Measurements from ENCODE around the gene ESPN. TPM values are rescaled to one million over a fixed set of nuclear protein-coding genes. Genes with fewer than 3 reads are reported as not detected.

The ESPN gene
- total RNA-seq, 1 donor from 2014 or later = 54.0 TPM

- no peaks in the 10 kb centered on the region for H3K9me3 Mint-ChIP-seq (ENCODE audit: low read depth)
- H3K27me3 Mint-ChIP-seq = no peaks in the 10 kb centered on the region
- TF ChIP-seq, protein P1, sequence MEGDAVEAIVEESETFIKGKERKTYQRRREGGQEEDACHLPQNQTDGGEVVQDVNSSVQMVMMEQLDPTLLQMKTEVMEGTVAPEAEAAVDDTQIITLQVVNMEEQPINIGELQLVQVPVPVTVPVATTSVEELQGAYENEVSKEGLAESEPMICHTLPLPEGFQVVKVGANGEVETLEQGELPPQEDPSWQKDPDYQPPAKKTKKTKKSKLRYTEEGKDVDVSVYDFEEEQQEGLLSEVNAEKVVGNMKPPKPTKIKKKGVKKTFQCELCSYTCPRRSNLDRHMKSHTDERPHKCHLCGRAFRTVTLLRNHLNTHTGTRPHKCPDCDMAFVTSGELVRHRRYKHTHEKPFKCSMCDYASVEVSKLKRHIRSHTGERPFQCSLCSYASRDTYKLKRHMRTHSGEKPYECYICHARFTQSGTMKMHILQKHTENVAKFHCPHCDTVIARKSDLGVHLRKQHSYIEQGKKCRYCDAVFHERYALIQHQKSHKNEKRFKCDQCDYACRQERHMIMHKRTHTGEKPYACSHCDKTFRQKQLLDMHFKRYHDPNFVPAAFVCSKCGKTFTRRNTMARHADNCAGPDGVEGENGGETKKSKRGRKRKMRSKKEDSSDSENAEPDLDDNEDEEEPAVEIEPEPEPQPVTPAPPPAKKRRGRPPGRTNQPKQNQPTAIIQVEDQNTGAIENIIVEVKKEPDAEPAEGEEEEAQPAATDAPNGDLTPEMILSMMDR (IDR thresholded peaks at IDR 0.05; ENCODE audit: unreplicated experiment) = no peak
- no peak within 1 kb of the TSS for H3K4me3 Mint-ChIP-seq (ENCODE audit: low read depth)
- DNase-seq (ENCODE audit: low spot score, unreplicated experiment) = no peak
- H3K4me1 Mint-ChIP-seq (ENCODE audit: low read depth) = no peaks in the 10 kb centered on the region
- H3K36me3 Mint-ChIP-seq (ENCODE audit: insufficient read depth) = peaks cover 23% of the 10 kb centered on the region
- no peak within 1 kb of the TSS for H3K27ac Mint-ChIP-seq
Measured at GRCh38 chr1:6466023-6466422, 41.4 kb downstream of the ESPN start, which contains the start of gene TNFRSF25. Gene TNFRSF25, minus strand, starts transcription at chr1:6466173. Its CDS starts 66 bp downstream, at chr1:6466107.

GRCh38 chr1:6466751-6467150 lies 42.2 kb downstream of the ESPN start:
- TF ChIP-seq, protein P1 (IDR thresholded peaks at IDR 0.05; ENCODE audit: unreplicated experiment) = no peak
- no peak for DNase-seq (ENCODE audit: low spot score, unreplicated experiment)
- no peak overlapping the region for H3K27ac Mint-ChIP-seq

DNA sequence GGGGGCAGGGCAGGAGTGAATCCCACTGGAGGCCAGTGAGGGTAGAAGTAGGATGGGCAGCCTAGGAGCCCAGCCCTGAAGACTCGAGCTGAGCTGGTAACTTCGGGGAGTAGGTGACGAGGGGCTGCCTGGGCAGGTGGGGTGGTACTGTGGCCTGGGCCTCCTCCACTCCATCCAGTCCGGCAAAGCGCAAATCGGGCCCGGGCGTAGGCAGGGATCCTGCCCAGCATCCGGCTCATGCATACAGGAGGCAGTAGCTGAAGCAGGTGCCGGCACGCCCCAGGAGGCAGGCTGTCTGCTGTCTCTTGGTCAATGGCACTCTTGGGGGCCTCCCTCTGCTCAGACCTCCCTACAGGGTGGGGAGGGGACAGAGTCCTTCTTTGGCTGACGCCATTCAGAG lies 42.6 kb downstream of the ESPN start:
- TF ChIP-seq, protein P1 (IDR thresholded peaks at IDR 0.05; ENCODE audit: unreplicated experiment) = no peak
- H3K27me3 Mint-ChIP-seq = no peaks in the 10 kb centered on the region
- H3K4me3 Mint-ChIP-seq (ENCODE audit: low read depth) = no peak overlapping the region
- H3K36me3 Mint-ChIP-seq (ENCODE audit: insufficient read depth) = peaks cover 23% of the 10 kb centered on the region
- H3K9me3 Mint-ChIP-seq (ENCODE audit: low read depth) = no peaks in the 10 kb centered on the region
- DNase-seq (ENCODE audit: low spot score, unreplicated experiment) = no peak
- H3K27ac Mint-ChIP-seq = no peak overlapping the region
- no peaks in the 10 kb centered on the region for H3K4me1 Mint-ChIP-seq (ENCODE audit: low read depth)

More at GRCh38 chr1:6466751-6467150, 42.2 kb downstream of the ESPN start:
- H3K36me3 Mint-ChIP-seq (ENCODE audit: insufficient read depth) = peaks cover 23% of the 10 kb centered on the region
- H3K9me3 Mint-ChIP-seq (ENCODE audit: low read depth) = no peaks in the 10 kb centered on the region
- no peaks in the 10 kb centered on the region for H3K27me3 Mint-ChIP-seq
- no peaks in the 10 kb centered on the region for H3K4me1 Mint-ChIP-seq (ENCODE audit: low read depth)
- no peak overlapping the region for H3K4me3 Mint-ChIP-seq (ENCODE audit: low read depth)

DNA sequence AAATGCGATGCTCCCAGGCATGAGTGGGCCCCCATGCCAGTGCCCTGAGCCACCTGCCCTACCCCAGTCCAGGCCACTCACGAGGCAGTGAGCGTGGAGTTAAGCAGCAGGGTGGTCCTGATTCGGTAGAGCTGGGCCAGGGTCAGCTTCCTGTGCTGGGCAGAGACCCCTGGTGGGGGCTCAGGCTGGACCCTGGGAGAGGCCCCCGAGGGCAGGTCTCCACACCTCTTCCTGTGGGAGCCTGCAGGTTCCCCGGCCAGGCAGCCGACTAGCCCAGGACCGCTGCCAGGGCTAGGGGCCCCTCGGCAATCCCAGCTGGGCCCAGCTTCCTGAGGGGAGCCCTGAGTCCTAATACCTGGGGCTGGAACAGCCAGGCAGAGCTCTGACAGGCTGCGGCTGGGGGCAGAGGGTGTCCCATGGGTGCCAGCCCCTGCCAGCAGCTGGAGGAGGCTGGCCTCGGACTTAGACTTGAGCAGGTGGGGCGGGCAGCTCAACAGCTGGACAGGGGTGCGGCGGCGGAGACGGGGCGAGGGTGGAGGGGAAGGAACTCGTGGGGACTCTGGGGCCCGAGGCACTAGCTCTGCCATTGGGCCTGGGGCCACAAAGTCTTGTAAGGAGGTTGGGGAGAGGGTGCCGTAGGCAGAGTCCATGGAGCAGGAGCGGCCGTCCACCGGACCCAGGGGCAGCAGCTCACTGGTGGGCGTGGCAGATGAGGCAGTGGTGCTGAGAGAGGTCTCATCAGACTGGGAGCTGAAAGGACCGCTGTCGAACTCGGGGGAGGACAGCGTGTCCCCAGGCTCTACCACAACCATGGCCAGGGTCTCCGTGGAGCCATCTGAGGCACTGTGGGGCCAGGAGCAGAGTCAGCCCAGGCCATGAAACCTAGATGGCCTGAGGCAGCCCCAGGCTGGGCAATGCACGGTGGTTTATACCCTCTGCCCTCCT lies 43.4 kb downstream of the ESPN start:
- no peak for DNase-seq (ENCODE audit: low spot score, unreplicated experiment)
- H3K27me3 Mint-ChIP-seq = no peaks in the 10 kb centered on the region
- H3K27ac Mint-ChIP-seq = no peak overlapping the region
- no peaks in the 10 kb centered on the region for H3K4me1 Mint-ChIP-seq (ENCODE audit: low read depth)
- H3K9me3 Mint-ChIP-seq (ENCODE audit: low read depth) = no peaks in the 10 kb centered on the region
- peaks cover 23% of the 10 kb centered on the region for H3K36me3 Mint-ChIP-seq (ENCODE audit: insufficient read depth)
- TF ChIP-seq, protein P1 (IDR thresholded peaks at IDR 0.05; ENCODE audit: unreplicated experiment) = no peak
- no peak overlapping the region for H3K4me3 Mint-ChIP-seq (ENCODE audit: low read depth)

DNA sequence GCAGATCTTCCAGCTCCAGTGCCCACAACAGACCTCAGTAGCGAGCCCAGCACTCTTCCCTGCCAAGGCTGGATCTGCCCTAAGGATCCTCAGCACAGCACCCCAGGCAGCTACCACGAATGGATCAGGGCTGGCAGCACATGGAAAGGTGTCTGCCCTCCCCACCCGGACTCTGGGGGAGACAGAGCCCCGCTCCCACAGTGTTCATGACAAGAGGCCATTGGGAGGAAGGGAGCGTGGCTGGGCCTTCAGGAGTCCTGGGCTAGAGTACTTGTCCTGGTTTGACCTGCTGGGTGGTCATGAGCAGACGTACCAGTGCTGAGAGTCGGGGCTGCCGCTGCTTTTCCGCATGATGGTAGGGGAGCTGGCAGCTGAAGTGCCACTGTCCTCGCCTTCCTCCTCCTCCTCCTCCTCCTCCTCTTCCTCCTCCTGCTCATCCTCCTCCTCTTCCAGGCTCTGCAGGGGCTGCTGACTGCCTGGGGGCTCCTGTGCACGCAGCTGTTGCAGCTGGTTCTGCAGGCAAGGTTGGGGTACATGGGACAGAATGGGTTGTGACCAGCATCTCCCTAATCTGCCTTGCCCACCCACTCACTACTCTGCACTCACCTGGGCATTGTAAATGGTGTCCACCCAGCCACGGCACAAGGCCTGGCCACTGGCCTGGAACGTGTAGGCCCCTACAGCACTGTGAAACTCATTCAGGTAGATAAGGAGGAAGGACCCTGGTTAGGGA lies 44.3 kb downstream of the ESPN start:
- no peak for DNase-seq (ENCODE audit: low spot score, unreplicated experiment)
- H3K4me3 Mint-ChIP-seq (ENCODE audit: low read depth) = no peak overlapping the region
- H3K36me3 Mint-ChIP-seq (ENCODE audit: insufficient read depth) = peaks cover 21% of the 10 kb centered on the region
- no peak overlapping the region for H3K27ac Mint-ChIP-seq
- TF ChIP-seq, protein P1 (IDR thresholded peaks at IDR 0.05; ENCODE audit: unreplicated experiment) = no peak
- H3K27me3 Mint-ChIP-seq = no peaks in the 10 kb centered on the region
- no peaks in the 10 kb centered on the region for H3K4me1 Mint-ChIP-seq (ENCODE audit: low read depth)
- no peaks in the 10 kb centered on the region for H3K9me3 Mint-ChIP-seq (ENCODE audit: low read depth)
